ENCODE results near the gene ZMYND19. TPM values are rescaled to one million over a fixed set of nuclear protein-coding genes. Genes with fewer than 3 reads are reported as not detected.
"Not testable (repeated sequence)": the region's sequence is repeated elsewhere in the genome, so short reads cannot be mapped to it uniquely, and the experiment has no call there.

The ZMYND19 gene
- total and polyA plus RNA-seq, 7 donors: 11.7 to 27.2 (median 15.2) TPM

- DNase-seq (no peak), ATAC-seq (no peak)
- 71 to 78% (median 72%) methylated on average over 9 of the region's 9 CpGs for WGBS, 3 donors
- H3K4me1 ChIP-seq: peaks cover 35% of the 10 kb centered on the region
- H3K27ac ChIP-seq: peak overlapping the region; percentile 2
- intact Hi-C loops (cut with DNase I): no loop called here
- TF ChIP-seq CTCF (IDR thresholded peaks at IDR 0.05): no peak
- H3K4me3 ChIP-seq: no peak overlapping the region
- H3K27me3 ChIP-seq (ENCODE audit: insufficient read depth in 3 of 3, low read length in 2 of 3): no peaks in the 10 kb centered on the region
- H3K9me3 ChIP-seq: no peaks in the 10 kb centered on the region
- H3K36me3 ChIP-seq (ENCODE audit: insufficient read depth in 1 of 2, low read depth in 1 of 2): peaks cover 0 to 63% of the 10 kb centered on the region in 2 donors
Observed at GRCh38 chr9:137575364-137575715, 15.0 kb downstream of the ZMYND19 start.

GRCh38 chr9:137574192-137574591 is 16.1 kb downstream of the ZMYND19 start:
- DNase-seq (no peak), ATAC-seq (no peak)
- 88 to 90% (median 89%) methylated on average over 10 of the region's 10 CpGs for WGBS, 3 donors
- Histone ChIP-seq H3K4me3 (no peak overlapping the region), H3K36me3 (ENCODE audit: insufficient read depth in 1 of 2, low read depth in 1 of 2) (peaks cover 0 to 65% of the 10 kb centered on the region in 2 donors), H3K4me1 (peaks cover 28% of the 10 kb centered on the region), H3K27me3 (ENCODE audit: insufficient read depth in 3 of 3, low read length in 2 of 3) (no peaks in the 10 kb centered on the region), H3K9me3 (no peaks in the 10 kb centered on the region), H3K27ac (no peak overlapping the region)
- intact Hi-C loops (cut with DNase I): no loop called here
- TF ChIP-seq CTCF (IDR thresholded peaks at IDR 0.05): no peak

GRCh38 chr9:137570566-137570965 is 19.7 kb downstream of the ZMYND19 start:
- Histone ChIP-seq H3K9me3 (no peaks in the 10 kb centered on the region), H3K27me3 (ENCODE audit: insufficient read depth in 3 of 3, low read length in 2 of 3) (no peaks in the 10 kb centered on the region), H3K36me3 (ENCODE audit: insufficient read depth in 1 of 2, low read depth in 1 of 2) (peaks cover 0 to 56% of the 10 kb centered on the region in 2 donors), H3K4me1 (peaks cover 4% of the 10 kb centered on the region), H3K27ac (no peak overlapping the region), H3K4me3 (no peak overlapping the region)
- intact Hi-C loops (cut with DNase I): no loop called here
- ATAC-seq: no peak
- DNase-seq: no peak
- 87 to 97% (median 94%) methylated on average over 3 of the region's 3 CpGs for WGBS, 3 donors
- TF ChIP-seq CTCF (IDR thresholded peaks at IDR 0.05): no peak

- Histone ChIP-seq H3K4me1 (no peaks in the 10 kb centered on the region), H3K27me3 (ENCODE audit: insufficient read depth in 3 of 3, low read length in 2 of 3) (no peaks in the 10 kb centered on the region), H3K27ac (no peak overlapping the region), H3K4me3 (no peak overlapping the region), H3K36me3 (ENCODE audit: insufficient read depth in 1 of 2, low read depth in 1 of 2) (peaks cover 0 to 51% of the 10 kb centered on the region in 2 donors), H3K9me3 (no peaks in the 10 kb centered on the region)
- no peak for TF ChIP-seq CTCF (IDR thresholded peaks at IDR 0.05)
- 97 to 100% (median 99%) methylated on average over 5 of the region's 5 CpGs for WGBS, 3 donors
- ATAC-seq (no peak), DNase-seq (no peak)
- intact Hi-C loops (cut with DNase I): no loop called here
Observed at GRCh38 chr9:137569609-137570203, 20.6 kb downstream of the ZMYND19 start.

GRCh38 chr9:137568445-137568844 is 21.9 kb downstream of the ZMYND19 start:
- H3K36me3 ChIP-seq (ENCODE audit: insufficient read depth in 1 of 2, low read depth in 1 of 2): peaks cover 0 to 51% of the 10 kb centered on the region in 2 donors
- ATAC-seq; DNase-seq; H3K27ac ChIP-seq; H3K27me3 ChIP-seq (ENCODE audit: insufficient read depth in 3 of 3, low read length in 2 of 3); intact Hi-C loops (cut with DNase I); H3K9me3 ChIP-seq; H3K4me3 ChIP-seq; H3K4me1 ChIP-seq: not testable (repeated sequence)
- 83 to 89% (median 87%) methylated on average over 5 of the region's 5 CpGs for WGBS, 3 donors
